GM18505 (cell line): ENCODE data around the gene DNAJC4.

ENCODE experiments used
- ATAC-seq: cut with Tn5 transposase; IDR thresholded peaks from one replicate; pipeline ENCODE4 v1.9.1; 2021; ENCODE audit not compliant: unreplicated experiment
- POLR2A ChIP-seq: IDR thresholded peaks from 4 replicates; pipeline ENCODE4 v1.6.1; 2011; ENCODE audit warnings: borderline replicate concordance; ENCODE audit not compliant: insufficient read depth, insufficient read length; ENCODE audit errors: extremely low read depth

Gene DNAJC4

GRCh38 chr11:64265176-64266160 is 35.1 kb downstream of the DNAJC4 start:
- no peak for TF ChIP-seq POLR2A
- no peak for ATAC-seq

GRCh38 chr11:64266339-64266738 is 36.0 kb downstream of the DNAJC4 start:
- TF ChIP-seq POLR2A = no peak
- ATAC-seq = no peak

- no peak for TF ChIP-seq POLR2A
- no peak for ATAC-seq
These were observed 37.0 kb downstream of the DNAJC4 start for GRCh38 chr11:64267207-64267945.

- no peak for TF ChIP-seq POLR2A
- no peak for ATAC-seq
These were observed 37.9 kb downstream of the DNAJC4 start for GRCh38 chr11:64268025-64268892.

GRCh38 chr11:64268893-64269539 is 38.7 kb downstream of the DNAJC4 start:
- peak; percentile 4 for ATAC-seq
- TF ChIP-seq POLR2A = no peak

GRCh38 chr11:64269540-64270220 is 39.3 kb downstream of the DNAJC4 start:
- peak; percentile 54 for ATAC-seq
- TF ChIP-seq POLR2A = peak; percentile 80

GRCh38 chr11:64275031-64275800 is 44.9 kb downstream of the DNAJC4 start:
- no peak for ATAC-seq

GRCh38 chr11:64275841-64276240 is 45.5 kb downstream of the DNAJC4 start:
- no peak for ATAC-seq
- TF ChIP-seq POLR2A = no peak

More at GRCh38 chr11:64275031-64275800, 44.9 kb downstream of the DNAJC4 start:
- no peak for TF ChIP-seq POLR2A

GRCh38 chr11:64276653-64277431 is 46.5 kb downstream of the DNAJC4 start:
- no peak for TF ChIP-seq POLR2A
- ATAC-seq = no peak

- no peak for ATAC-seq
- TF ChIP-seq POLR2A = no peak
These were observed 48.3 kb downstream of the DNAJC4 start for GRCh38 chr11:64278576-64279190.
